PFSK-1 (cell line): Measurements from ENCODE around the gene AGPAT3.

Source experiments
- POLR2AphosphoS5 ChIP-seq: IDR thresholded peaks from 2 replicates; pipeline ENCODE4 v1.6.1; 2012; ENCODE audit warnings: low read depth, mild to moderate bottlenecking, control low read depth, low read length, moderate library complexity
- TAF1 ChIP-seq: IDR thresholded peaks from 2 replicates; pipeline ENCODE4 v1.6.1; 2012; ENCODE audit warnings: low read length, control low read depth, borderline replicate concordance; ENCODE audit not compliant: insufficient read depth

DNA sequence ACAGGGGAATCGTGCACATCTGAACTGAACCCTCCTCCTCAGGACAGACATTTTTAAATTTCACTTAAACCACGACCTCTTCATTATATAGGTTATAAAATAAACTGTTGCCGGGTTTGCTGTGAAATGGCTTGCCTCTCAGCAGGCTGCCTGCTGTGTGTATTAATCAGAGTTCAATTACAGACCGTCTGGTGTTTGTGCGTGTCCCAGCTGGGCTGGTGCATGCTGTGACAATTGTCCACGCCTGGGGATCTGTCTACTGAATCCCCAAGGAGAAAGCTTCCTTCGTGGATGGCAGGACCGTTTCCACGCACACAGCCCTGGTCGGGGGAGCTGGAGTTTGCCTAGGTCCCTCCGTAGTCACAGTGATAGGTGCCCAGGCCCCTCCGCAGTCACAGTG lies 13.4 kb upstream of the AGPAT3 start:
- TF ChIP-seq TAF1 (no peak), POLR2AphosphoS5 (no peak)
